Psoas muscle (tissue), 8 donors: ENCODE data around the gene EPHB1. TPM values are rescaled to one million over a fixed set of nuclear protein-coding genes. Genes with fewer than 3 reads are reported as not detected.

Source experiments
- ATAC-seq, 4 donors: fragments of 200-7000 bp; cut with Tn5 transposase; one replicate each; pipeline ENCODE4 v1.9.1; 2020; ENCODE audit warnings: moderate library complexity in 3 of 4, mild to moderate bottlenecking in 2 of 4
- DNase-seq, 2 donors: peaks; one replicate each; pipeline ENCODE4 v3.0.0-alpha.2; 2020
- H3K27ac ChIP-seq: fragments of 200-600 bp; one replicate; pipeline ENCODE4 v1.8.0; 2022
- H3K27me3 ChIP-seq, 3 donors: fragments of 200-600 bp in 1 of 3; one replicate each; pipeline versions ENCODE4 v1.6.1 to v1.8.0; 2013 to 2022; ENCODE audit warnings: low read length in 2 of 3, mild to moderate bottlenecking in 2 of 3, moderate library complexity in 1 of 3; ENCODE audit not compliant: insufficient read depth in 3 of 3
- H3K36me3 ChIP-seq, 2 donors: fragments of 200-600 bp in 1 of 2; one replicate each; pipeline versions ENCODE4 v1.6.1 to v1.8.0; 2013 to 2022; ENCODE audit warnings: low read depth in 1 of 2, mild to moderate bottlenecking in 1 of 2, moderate library complexity in 1 of 2; ENCODE audit not compliant: insufficient read depth in 1 of 2
- H3K4me1 ChIP-seq: fragments of 200-600 bp; one replicate; pipeline ENCODE4 v1.8.0; 2022
- H3K4me3 ChIP-seq: fragments of 200-600 bp; one replicate; pipeline ENCODE4 v1.8.0; 2022; ENCODE audit warnings: mild to moderate bottlenecking
- H3K9me3 ChIP-seq: fragments of 200-600 bp; one replicate; pipeline ENCODE4 v1.8.0; 2022
- CTCF ChIP-seq: fragments of 200-600 bp; IDR thresholded peaks from one replicate; pipeline ENCODE4 v1.8.0; 2022; ENCODE audit warnings: antibody characterized with exemption
- WGBS, 3 donors: extraction: QIAGEN DNeasy Blood & Tissue Kit; methylation state at CpG; one replicate each; pipeline versions ENCODE4 v1.1.6 to v1.1.7; 2013; 5-methylcytosine and 5-hydroxymethylcytosine counted together
- intact Hi-C, 2 donors: fragments of 100-400 bp; cut with DNase I; formaldehyde crosslinking; loops; one replicate each; pipeline versions ENCODE4 v1.11.0 to v1.14.2; 2022
- polyA plus RNA-seq, 3 donors: library from polyadenylated mRNA; stranded (reverse); fragments of 200-250 nt; gene quantifications; one replicate each; pipeline ENCODE4 v1.2.3, GENCODE V29; 2013
- total RNA-seq, 4 donors: library from RNA; stranded (reverse); fragmentation: NEBNext Ultra II Directional in 2 of 4; extraction: Animal tissue kit (Norgen Biotek cat#: 25700) in 2 of 4; gene quantifications; one replicate each; pipeline versions ENCODE4 v1.2.1 to v1.2.4, GENCODE V29; 2021 to 2023
- donor health status: healthy with polysubstance abuse.
- donor health status: DM: no; HTN: no; CAD: no; lungs with moderate emphysema.
- donor health status: Bipolar disorder and iron deficiency.
- donor health status: healthy.
- donor health status: DM: yes; HTN: yes; CAD: no.
- donor health status: DM: no; HTN: no; CAD: no.
- donor health status: DM: no; HTN: no; CAD: no.
- donor health status: DM: yes; HTN: yes; CAD: no.

The EPHB1 gene
- total and polyA plus RNA-seq, 7 donors, result 0.85 to 6.3 (median 2.0) TPM

GRCh38 chr3:134822090-134822489, 27.0 kb downstream of the EPHB1 start:
- 91 to 98% (median 92%) methylated on average over 4 of the region's 4 CpGs for WGBS, 3 donors
- H3K27me3 ChIP-seq, result no peaks in the 10 kb centered on the region
- H3K4me1 ChIP-seq, result peaks cover 28% of the 10 kb centered on the region
- DNase-seq, result no peak
- no peak for ATAC-seq
- H3K4me3 ChIP-seq, result no peak overlapping the region
- no peaks in the 10 kb centered on the region for H3K36me3 ChIP-seq
- intact Hi-C loops, result no loop called here
- no peaks in the 10 kb centered on the region for H3K9me3 ChIP-seq
- no peak overlapping the region for H3K27ac ChIP-seq
- no peak for TF ChIP-seq CTCF

- no peaks in the 10 kb centered on the region for H3K36me3 ChIP-seq
- intact Hi-C loops, result no loop called here
- TF ChIP-seq CTCF, result no peak
- ATAC-seq (no peak), DNase-seq (no peak)
- H3K9me3 ChIP-seq, result no peaks in the 10 kb centered on the region
- 75 to 78% (median 76%) methylated on average over 2 of the region's 2 CpGs for WGBS, 3 donors
- H3K4me3 ChIP-seq, result no peak overlapping the region
- no peaks in the 10 kb centered on the region for H3K27me3 ChIP-seq
- H3K4me1 ChIP-seq, result peaks cover 20% of the 10 kb centered on the region
- no peak overlapping the region for H3K27ac ChIP-seq
These were observed 28.6 kb downstream of the EPHB1 start for GRCh38 chr3:134823679-134824078.

GRCh38 chr3:134824791-134825190, 29.7 kb downstream of the EPHB1 start:
- peaks cover 20% of the 10 kb centered on the region for H3K4me1 ChIP-seq
- intact Hi-C loops, result no loop called here
- no peak for TF ChIP-seq CTCF
- no peaks in the 10 kb centered on the region for H3K9me3 ChIP-seq
- H3K36me3 ChIP-seq, result no peaks in the 10 kb centered on the region
- ATAC-seq (peak; percentile 83 to 98 (median 96)), DNase-seq (peak; percentile 28 to 84)
- peak overlapping the region; percentile 59 for H3K27ac ChIP-seq
- H3K4me3 ChIP-seq, result no peak overlapping the region
- no peaks in the 10 kb centered on the region for H3K27me3 ChIP-seq
- WGBS, 3 donors, result 20 to 62% (median 27%) methylated on average over 1 of the region's 1 CpG

- WGBS, 3 donors, result 90 to 97% (median 96%) methylated on average over 6 of the region's 6 CpGs
- no peaks in the 10 kb centered on the region for H3K36me3 ChIP-seq
- no peak overlapping the region for H3K27ac ChIP-seq
- H3K4me3 ChIP-seq, result no peak overlapping the region
- ATAC-seq, result no peak
- no peaks in the 10 kb centered on the region for H3K27me3 ChIP-seq
- intact Hi-C loops, result no loop called here
- DNase-seq, result no peak
- H3K9me3 ChIP-seq, result no peaks in the 10 kb centered on the region
- TF ChIP-seq CTCF, result no peak
- peaks cover 12% of the 10 kb centered on the region for H3K4me1 ChIP-seq
These were observed 32.2 kb downstream of the EPHB1 start for GRCh38 chr3:134827213-134827612.

GRCh38 chr3:134829721-134830120, 34.7 kb downstream of the EPHB1 start:
- DNase-seq (no peak), ATAC-seq (no peak)
- Histone ChIP-seq H3K4me1 (peaks cover 5% of the 10 kb centered on the region), H3K27ac (no peak overlapping the region), H3K27me3 (no peaks in the 10 kb centered on the region), H3K4me3 (no peak overlapping the region), H3K36me3 (no peaks in the 10 kb centered on the region), H3K9me3 (no peaks in the 10 kb centered on the region)
- 40 to 89% (median 58%) methylated on average over 3 of the region's 3 CpGs for WGBS, 3 donors
- TF ChIP-seq CTCF, result no peak
- intact Hi-C loops, result no loop called here
